ENCODE data around the gene PTPRD. TPM values are rescaled to one million over a fixed set of nuclear protein-coding genes. Genes with fewer than 3 reads are reported as not detected.

Gene PTPRD
- total and polyA plus RNA-seq, 9 of the 15 experiments (the other 6 are each of a cell fraction or from before 2014, with no cell fraction given), result 0.11 TPM; not detected in 8

DNA sequence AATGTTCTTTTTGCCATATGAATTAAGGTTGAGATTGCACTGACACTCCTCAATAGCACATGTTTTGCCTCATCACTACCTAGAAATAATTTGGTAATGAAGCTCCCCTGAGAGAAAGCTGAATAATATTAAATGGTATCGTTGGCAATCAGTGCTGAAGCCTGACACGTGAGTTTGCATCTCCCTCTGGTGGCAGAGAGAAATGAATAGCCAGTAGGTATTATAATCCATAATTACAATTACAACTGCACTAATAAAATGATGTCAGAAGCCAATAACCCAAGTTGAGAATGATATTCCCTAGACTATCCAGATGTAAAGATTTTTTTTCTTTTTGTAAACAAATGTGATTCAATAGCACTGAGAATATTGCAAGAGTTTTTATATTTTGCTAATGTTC, 700.3 kb downstream of the PTPRD start (continued):
- TF ChIP-seq NFATC3 (IDR thresholded peaks at IDR 0.05) (no peak), PHF20 (IDR thresholded peaks at IDR 0.05; ENCODE audit: partially characterized antibody) (no peak), POLR2AphosphoS5 (IDR thresholded peaks at IDR 0.05; ENCODE audit: control insufficient read depth, insufficient read depth, low read depth, low read length) (no peak), NFXL1 (CRISPR knock-in tag; IDR thresholded peaks at IDR 0.05) (no peak), RERE (CRISPR knock-in tag; IDR thresholded peaks at IDR 0.05; ENCODE audit: borderline replicate concordance) (no peak), PCBP2 (IDR thresholded peaks at IDR 0.05; ENCODE audit: low read depth, low read length, poor library complexity, severe bottlenecking) (no peak), ETV1 (tag; conservative IDR thresholded peaks at IDR 0.05; ENCODE audit: low read depth) (no peak)
- TF ChIP-seq, protein P1, sequence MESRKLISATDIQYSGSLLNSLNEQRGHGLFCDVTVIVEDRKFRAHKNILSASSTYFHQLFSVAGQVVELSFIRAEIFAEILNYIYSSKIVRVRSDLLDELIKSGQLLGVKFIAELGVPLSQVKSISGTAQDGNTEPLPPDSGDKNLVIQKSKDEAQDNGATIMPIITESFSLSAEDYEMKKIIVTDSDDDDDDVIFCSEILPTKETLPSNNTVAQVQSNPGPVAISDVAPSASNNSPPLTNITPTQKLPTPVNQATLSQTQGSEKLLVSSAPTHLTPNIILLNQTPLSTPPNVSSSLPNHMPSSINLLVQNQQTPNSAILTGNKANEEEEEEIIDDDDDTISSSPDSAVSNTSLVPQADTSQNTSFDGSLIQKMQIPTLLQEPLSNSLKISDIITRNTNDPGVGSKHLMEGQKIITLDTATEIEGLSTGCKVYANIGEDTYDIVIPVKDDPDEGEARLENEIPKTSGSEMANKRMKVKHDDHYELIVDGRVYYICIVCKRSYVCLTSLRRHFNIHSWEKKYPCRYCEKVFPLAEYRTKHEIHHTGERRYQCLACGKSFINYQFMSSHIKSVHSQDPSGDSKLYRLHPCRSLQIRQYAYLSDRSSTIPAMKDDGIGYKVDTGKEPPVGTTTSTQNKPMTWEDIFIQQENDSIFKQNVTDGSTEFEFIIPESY (CRISPR knock-in tag; IDR thresholded peaks at IDR 0.05), result no peak
